Calu3 (cell line): Measurements from ENCODE around the gene SELPLG. TPM values are rescaled to one million over a fixed set of nuclear protein-coding genes. Genes with fewer than 3 reads are reported as not detected.

Experiments
- BruUV-seq: library from RNA; stranded (reverse); fragments of 400-500 nt; replicated peaks from 2 replicates; lab custom pipeline; 2021; lab: Mats Ljungman, UMichigan
- CTCF ChIA-PET: fragments of 300-600 bp; sonication (Branson Sonifier 250); formaldehyde crosslinking; loops from one replicate; lab custom pipeline; 2022; ENCODE audit warnings: antibody characterized with exemption; lab: Charles Lee
- DNase-seq: peaks from one replicate; pipeline ENCODE4 v3.0.0; 2022
- H3K27ac Mint-ChIP-seq: one replicate; pipeline ENCODE4 v1.8.0; 2022; ENCODE audit warnings: mixed read lengths; ENCODE audit not compliant: unreplicated experiment
- H3K27me3 Mint-ChIP-seq: one replicate; pipeline ENCODE4 v1.8.0; 2022; ENCODE audit warnings: mixed read lengths; ENCODE audit not compliant: unreplicated experiment
- H3K36me3 Mint-ChIP-seq: one replicate; pipeline ENCODE4 v1.8.0; 2022; ENCODE audit warnings: mild to moderate bottlenecking, moderate library complexity, mixed read lengths; ENCODE audit not compliant: insufficient read depth, unreplicated experiment
- H3K4me1 Mint-ChIP-seq: one replicate; pipeline ENCODE4 v1.8.0; 2022; ENCODE audit warnings: mild to moderate bottlenecking, low read depth, mixed read lengths; ENCODE audit not compliant: unreplicated experiment
- H3K4me3 Mint-ChIP-seq: one replicate; pipeline ENCODE4 v1.8.0; 2022; ENCODE audit warnings: mild to moderate bottlenecking, low read depth, moderate library complexity, mixed read lengths; ENCODE audit not compliant: unreplicated experiment
- H3K9me3 Mint-ChIP-seq: one replicate; pipeline ENCODE4 v1.8.0; 2022; ENCODE audit warnings: low read depth, mixed read lengths; ENCODE audit not compliant: unreplicated experiment
- intact Hi-C: fragments of 100-400 bp; cut with micrococcal nuclease; formaldehyde crosslinking; loops from one replicate; pipeline ENCODE4 v1.10.0; 2022; ENCODE audit not compliant: unreplicated experiment
- total RNA-seq: library from RNA; stranded (reverse); gene quantifications from 2 replicates; pipeline ENCODE4 v1.2.3, GENCODE V29; 2022
- TF ChIP-seq, protein P1 (sequence below): fragments of 200-600 bp; IDR thresholded peaks from one replicate; pipeline ENCODE4 v1.8.0; 2022; ENCODE audit warnings: antibody characterized with exemption; ENCODE audit not compliant: unreplicated experiment

The SELPLG gene
- total RNA-seq, 1 experiment from 2014 or later = 0.76 TPM

DNA sequence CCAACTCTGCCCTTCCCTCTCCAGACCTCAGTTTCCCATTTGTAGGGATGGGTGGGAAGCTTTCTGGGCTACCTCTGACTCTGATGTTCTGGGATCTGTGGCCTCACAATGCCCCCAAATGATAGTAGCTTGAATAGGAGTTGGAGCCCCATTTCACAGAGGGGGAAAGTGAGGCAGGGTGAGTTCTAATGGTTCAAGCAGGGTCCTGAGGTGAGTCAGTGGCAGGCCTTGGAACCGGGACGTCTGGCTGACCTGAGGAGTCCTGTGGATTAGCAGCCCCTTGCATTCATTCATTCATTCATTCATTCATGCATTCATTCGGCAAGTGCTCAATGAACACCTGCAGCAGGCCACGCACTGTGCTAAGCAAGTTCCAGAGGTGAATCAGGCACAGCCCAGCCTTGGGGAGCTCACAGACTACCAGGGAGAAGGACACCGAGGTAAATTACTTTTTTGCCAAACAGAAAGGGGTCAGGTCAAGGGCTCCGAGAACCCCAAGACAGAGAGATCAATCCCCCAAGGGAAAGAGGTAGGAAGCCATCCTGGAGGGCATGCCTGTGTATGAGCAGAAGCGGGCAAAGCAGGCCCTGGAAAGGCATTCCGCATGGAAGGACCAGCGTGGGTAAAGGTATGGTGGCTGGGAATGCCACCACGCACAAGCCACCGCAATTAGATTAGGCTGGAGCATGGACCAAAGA, 35.0 kb downstream of the SELPLG start:
- no peak overlapping the region for H3K4me3 Mint-ChIP-seq
- CTCF ChIA-PET = no interaction called here
- H3K4me1 Mint-ChIP-seq = no peaks in the 10 kb centered on the region
- no peak for DNase-seq
- no TSS peak for BruUV-seq
- peaks cover 39% of the 10 kb centered on the region for H3K27me3 Mint-ChIP-seq
- TF ChIP-seq, protein P1, sequence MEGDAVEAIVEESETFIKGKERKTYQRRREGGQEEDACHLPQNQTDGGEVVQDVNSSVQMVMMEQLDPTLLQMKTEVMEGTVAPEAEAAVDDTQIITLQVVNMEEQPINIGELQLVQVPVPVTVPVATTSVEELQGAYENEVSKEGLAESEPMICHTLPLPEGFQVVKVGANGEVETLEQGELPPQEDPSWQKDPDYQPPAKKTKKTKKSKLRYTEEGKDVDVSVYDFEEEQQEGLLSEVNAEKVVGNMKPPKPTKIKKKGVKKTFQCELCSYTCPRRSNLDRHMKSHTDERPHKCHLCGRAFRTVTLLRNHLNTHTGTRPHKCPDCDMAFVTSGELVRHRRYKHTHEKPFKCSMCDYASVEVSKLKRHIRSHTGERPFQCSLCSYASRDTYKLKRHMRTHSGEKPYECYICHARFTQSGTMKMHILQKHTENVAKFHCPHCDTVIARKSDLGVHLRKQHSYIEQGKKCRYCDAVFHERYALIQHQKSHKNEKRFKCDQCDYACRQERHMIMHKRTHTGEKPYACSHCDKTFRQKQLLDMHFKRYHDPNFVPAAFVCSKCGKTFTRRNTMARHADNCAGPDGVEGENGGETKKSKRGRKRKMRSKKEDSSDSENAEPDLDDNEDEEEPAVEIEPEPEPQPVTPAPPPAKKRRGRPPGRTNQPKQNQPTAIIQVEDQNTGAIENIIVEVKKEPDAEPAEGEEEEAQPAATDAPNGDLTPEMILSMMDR = no peak
- intact Hi-C loops = no loop called here
- H3K9me3 Mint-ChIP-seq = no peaks in the 10 kb centered on the region
- H3K36me3 Mint-ChIP-seq = no peaks in the 10 kb centered on the region
- no peak overlapping the region for H3K27ac Mint-ChIP-seq

DNA sequence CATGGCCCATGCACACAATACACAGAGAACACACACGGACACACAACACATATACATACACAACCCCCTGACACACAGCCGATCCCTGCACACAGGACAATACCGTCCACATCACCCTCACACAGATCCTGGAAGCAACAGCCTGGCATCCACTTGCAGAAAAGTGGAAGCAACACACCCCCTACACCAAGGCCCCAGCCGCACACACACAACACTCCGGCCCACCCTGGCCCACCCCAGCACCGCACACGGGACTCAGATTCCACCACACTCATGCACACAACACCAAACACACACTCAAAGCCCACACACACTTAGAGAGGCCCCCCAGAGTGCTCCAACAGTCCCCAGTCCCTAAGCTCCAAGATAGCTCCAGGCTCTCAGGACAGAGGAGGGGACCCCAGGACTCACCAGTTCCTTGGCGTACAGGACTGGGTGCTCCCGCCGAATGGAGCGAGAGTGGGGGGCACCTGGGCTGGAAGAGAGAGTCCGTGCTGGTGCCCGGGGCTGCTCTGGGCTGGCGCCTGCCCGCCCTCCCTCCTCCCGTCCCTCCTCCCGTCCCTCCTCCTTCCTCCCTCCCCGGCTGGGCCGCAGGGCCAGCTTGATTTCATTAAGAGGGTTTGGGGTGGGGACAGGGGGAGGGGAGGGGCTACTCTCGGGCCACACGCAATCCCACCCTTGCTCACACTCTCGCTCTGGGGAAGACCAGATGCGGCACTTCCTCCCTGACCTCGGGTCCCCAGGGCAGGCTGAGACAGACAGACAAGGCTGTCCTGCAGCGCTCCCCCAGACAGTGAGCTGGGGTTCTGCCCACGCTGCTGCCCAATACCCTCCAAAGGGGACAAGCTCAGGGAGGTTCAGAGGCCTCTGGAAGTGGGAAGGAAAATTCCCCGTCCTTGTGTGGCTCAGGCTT, 35.9 kb downstream of the SELPLG start, which contains the start of gene TMEM119:
Gene TMEM119 (minus strand): TSS at position 526 of the 913 bp plus-strand sequence. CDS start 5,701 bp downstream, outside the sequence.
- CTCF ChIA-PET = interaction anchor here (0.7 kb wide), 1 partner anchor 198 kb away, joined by 3 read pairs; no protein-coding TSS in a partner anchor
- no peaks in the 10 kb centered on the region for H3K9me3 Mint-ChIP-seq
- H3K4me3 Mint-ChIP-seq = no peak within 1 kb of the TSS
- intact Hi-C loops = no loop called here
- H3K4me1 Mint-ChIP-seq = no peaks in the 10 kb centered on the region
- DNase-seq = no peak
- TF ChIP-seq, protein P1 = no peak
- H3K27me3 Mint-ChIP-seq = peaks cover 37% of the 10 kb centered on the region
- no TSS peak for BruUV-seq
- no peak within 1 kb of the TSS for H3K27ac Mint-ChIP-seq
- H3K36me3 Mint-ChIP-seq = no peaks in the 10 kb centered on the region

DNA sequence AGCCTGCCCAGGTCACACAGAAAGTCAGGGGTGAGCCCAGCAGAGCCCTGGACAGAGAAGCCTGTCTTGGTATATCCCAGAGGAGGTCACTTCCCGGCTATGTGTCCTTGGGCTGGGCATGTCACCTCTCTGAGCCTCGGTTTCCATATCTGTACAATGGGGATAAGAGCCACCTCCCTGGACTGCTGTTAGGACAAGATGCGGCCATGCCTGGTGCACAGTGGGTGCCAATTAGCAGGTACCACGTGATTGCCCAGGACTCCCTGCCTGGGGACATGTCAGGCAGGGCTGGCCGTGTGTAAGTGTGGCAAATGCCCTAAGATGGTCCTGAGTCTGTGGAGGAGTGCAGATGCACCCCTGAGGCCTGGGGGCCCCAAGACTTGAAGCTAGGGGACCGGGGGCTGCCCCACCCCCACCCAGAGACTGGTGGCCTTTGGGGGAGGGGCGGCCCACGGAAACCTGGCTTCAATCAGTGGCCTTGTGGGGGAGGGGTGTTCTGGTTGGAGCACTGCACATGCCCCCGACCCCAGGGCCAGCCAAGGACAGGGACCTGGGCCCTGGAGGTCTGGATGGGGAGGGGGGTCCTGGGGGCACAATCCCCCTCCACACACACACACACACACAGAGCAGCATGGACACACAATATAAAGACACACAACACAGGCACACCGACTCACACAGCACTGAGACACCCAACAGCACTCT, 36.7 kb downstream of the SELPLG start:
- CTCF ChIA-PET = no interaction called here

More for the DNA sequence above, 36.7 kb downstream of the SELPLG start:
- H3K36me3 Mint-ChIP-seq = no peaks in the 10 kb centered on the region
- DNase-seq = no peak
- peaks cover 37% of the 10 kb centered on the region for H3K27me3 Mint-ChIP-seq
- H3K27ac Mint-ChIP-seq = no peak overlapping the region
- BruUV-seq = no TSS peak
- H3K9me3 Mint-ChIP-seq = no peaks in the 10 kb centered on the region
- no peaks in the 10 kb centered on the region for H3K4me1 Mint-ChIP-seq
- H3K4me3 Mint-ChIP-seq = no peak overlapping the region
- intact Hi-C loops = no loop called here
- TF ChIP-seq, protein P1 = no peak
